Calu3 (cell line): ENCODE results near the gene COL4A2. TPM values are rescaled to one million over a fixed set of nuclear protein-coding genes. Genes with fewer than 3 reads are reported as not detected.

Experiments
- BruUV-seq: library from RNA; stranded (reverse); fragments of 400-500 nt; replicated peaks from 2 replicates; lab custom pipeline; 2021; lab: Mats Ljungman, UMichigan
- CTCF ChIA-PET: fragments of 300-600 bp; sonication (Branson Sonifier 250); formaldehyde crosslinking; loops from one replicate; lab custom pipeline; 2022; ENCODE audit warnings: antibody characterized with exemption; lab: Charles Lee
- DNase-seq: peaks from one replicate; pipeline ENCODE4 v3.0.0; 2022
- H3K27ac Mint-ChIP-seq: one replicate; pipeline ENCODE4 v1.8.0; 2022; ENCODE audit warnings: mixed read lengths; ENCODE audit not compliant: unreplicated experiment
- H3K27me3 Mint-ChIP-seq: one replicate; pipeline ENCODE4 v1.8.0; 2022; ENCODE audit warnings: mixed read lengths; ENCODE audit not compliant: unreplicated experiment
- H3K36me3 Mint-ChIP-seq: one replicate; pipeline ENCODE4 v1.8.0; 2022; ENCODE audit warnings: mild to moderate bottlenecking, moderate library complexity, mixed read lengths; ENCODE audit not compliant: insufficient read depth, unreplicated experiment
- H3K4me1 Mint-ChIP-seq: one replicate; pipeline ENCODE4 v1.8.0; 2022; ENCODE audit warnings: mild to moderate bottlenecking, low read depth, mixed read lengths; ENCODE audit not compliant: unreplicated experiment
- H3K4me3 Mint-ChIP-seq: one replicate; pipeline ENCODE4 v1.8.0; 2022; ENCODE audit warnings: mild to moderate bottlenecking, low read depth, moderate library complexity, mixed read lengths; ENCODE audit not compliant: unreplicated experiment
- H3K9me3 Mint-ChIP-seq: one replicate; pipeline ENCODE4 v1.8.0; 2022; ENCODE audit warnings: low read depth, mixed read lengths; ENCODE audit not compliant: unreplicated experiment
- CTCF ChIP-seq: fragments of 200-600 bp; IDR thresholded peaks from one replicate; pipeline ENCODE4 v1.8.0; 2022; ENCODE audit warnings: antibody characterized with exemption; ENCODE audit not compliant: unreplicated experiment
- intact Hi-C: fragments of 100-400 bp; cut with micrococcal nuclease; formaldehyde crosslinking; loops from one replicate; pipeline ENCODE4 v1.10.0; 2022; ENCODE audit not compliant: unreplicated experiment
- total RNA-seq: library from RNA; stranded (reverse); gene quantifications from 2 replicates; pipeline ENCODE4 v1.2.3, GENCODE V29; 2022

COL4A2 gene
- total RNA-seq, 1 experiment from 2014 or later = 0.42 TPM

GRCh38 chr13:110314516-110315245 lies 7.6 kb downstream of the COL4A2 start:
- no peaks in the 10 kb centered on the region for H3K27me3 Mint-ChIP-seq
- no peaks in the 10 kb centered on the region for H3K36me3 Mint-ChIP-seq
- DNase-seq = no peak
- TF ChIP-seq CTCF = no peak
- no peak overlapping the region for H3K4me3 Mint-ChIP-seq
- no peaks in the 10 kb centered on the region for H3K9me3 Mint-ChIP-seq
- CTCF ChIA-PET = no interaction called here
- intact Hi-C loops = no loop called here
- no TSS peak for BruUV-seq
- H3K27ac Mint-ChIP-seq = no peak overlapping the region
- H3K4me1 Mint-ChIP-seq = peaks cover 5% of the 10 kb centered on the region

DNA sequence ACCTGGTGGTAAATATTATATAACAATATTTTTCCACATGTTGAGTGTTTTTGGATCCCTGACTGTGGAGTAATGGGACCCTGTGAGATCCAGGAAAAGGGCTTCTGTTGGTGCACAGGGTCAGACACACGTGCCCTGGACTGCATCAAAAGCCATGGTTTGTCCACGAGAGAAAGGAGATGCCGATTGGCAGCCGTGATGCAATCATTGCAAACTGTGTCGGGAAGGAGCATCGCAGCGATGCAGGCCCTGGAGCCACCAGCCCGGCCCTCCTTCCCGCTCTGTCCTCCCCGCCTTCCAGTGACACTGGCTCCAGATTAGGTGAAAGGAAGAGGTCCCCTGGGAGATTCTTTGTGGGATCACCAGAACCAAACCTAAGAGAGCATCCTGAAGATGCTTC lies 9.1 kb downstream of the COL4A2 start:
- no TSS peak for BruUV-seq
- intact Hi-C loops = no loop called here
- no peak overlapping the region for H3K4me3 Mint-ChIP-seq
- H3K27me3 Mint-ChIP-seq = no peaks in the 10 kb centered on the region
- peaks cover 5% of the 10 kb centered on the region for H3K4me1 Mint-ChIP-seq
- TF ChIP-seq CTCF = no peak
- H3K27ac Mint-ChIP-seq = no peak overlapping the region
- no peaks in the 10 kb centered on the region for H3K36me3 Mint-ChIP-seq
- no peaks in the 10 kb centered on the region for H3K9me3 Mint-ChIP-seq
- CTCF ChIA-PET = no interaction called here
- no peak for DNase-seq

DNA sequence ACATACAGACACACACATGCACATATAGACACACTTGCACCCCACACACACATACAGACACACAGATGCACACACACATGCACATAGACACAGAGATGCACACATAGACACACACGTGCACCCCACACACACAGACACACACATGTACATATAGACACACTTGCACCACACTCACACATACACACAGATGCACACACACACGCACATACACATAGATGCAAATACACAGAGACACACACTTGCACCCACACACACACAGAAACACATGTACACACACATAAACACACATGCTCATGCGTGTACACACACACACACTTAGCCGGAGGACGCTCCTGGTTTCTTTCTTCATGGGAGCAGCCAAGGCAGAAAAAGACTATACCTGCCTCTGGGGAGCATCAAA lies 10.0 kb downstream of the COL4A2 start:
- TF ChIP-seq CTCF = no peak
- Mint-ChIP-seq H3K36me3 (no peaks in the 10 kb centered on the region), H3K27ac (no peak overlapping the region), H3K4me3 (no peak overlapping the region), H3K27me3 (no peaks in the 10 kb centered on the region), H3K4me1 (peaks cover 4% of the 10 kb centered on the region), H3K9me3 (no peaks in the 10 kb centered on the region)
- CTCF ChIA-PET = no interaction called here
- BruUV-seq = no TSS peak
- no peak for DNase-seq
- intact Hi-C loops = no loop called here

GRCh38 chr13:110317496-110318195 lies 10.6 kb downstream of the COL4A2 start:
- no peaks in the 10 kb centered on the region for H3K9me3 Mint-ChIP-seq
- no peaks in the 10 kb centered on the region for H3K4me1 Mint-ChIP-seq
- DNase-seq = no peak
- no peak overlapping the region for H3K27ac Mint-ChIP-seq
- no peaks in the 10 kb centered on the region for H3K36me3 Mint-ChIP-seq
- CTCF ChIA-PET = no interaction called here
- no peak for TF ChIP-seq CTCF
- no peak overlapping the region for H3K4me3 Mint-ChIP-seq
- intact Hi-C loops = no loop called here
- BruUV-seq = no TSS peak
- no peaks in the 10 kb centered on the region for H3K27me3 Mint-ChIP-seq
